ENCODE results near the gene MT1E. TPM values are rescaled to one million over a fixed set of nuclear protein-coding genes. Genes with fewer than 3 reads are reported as not detected.
"Not testable (repeated sequence)": the region's sequence is repeated elsewhere in the genome, so short reads cannot be mapped to it uniquely, and the experiment has no call there.

The MT1E gene
- total RNA-seq, 1 donor from 2014 or later, result not detected

DNA sequence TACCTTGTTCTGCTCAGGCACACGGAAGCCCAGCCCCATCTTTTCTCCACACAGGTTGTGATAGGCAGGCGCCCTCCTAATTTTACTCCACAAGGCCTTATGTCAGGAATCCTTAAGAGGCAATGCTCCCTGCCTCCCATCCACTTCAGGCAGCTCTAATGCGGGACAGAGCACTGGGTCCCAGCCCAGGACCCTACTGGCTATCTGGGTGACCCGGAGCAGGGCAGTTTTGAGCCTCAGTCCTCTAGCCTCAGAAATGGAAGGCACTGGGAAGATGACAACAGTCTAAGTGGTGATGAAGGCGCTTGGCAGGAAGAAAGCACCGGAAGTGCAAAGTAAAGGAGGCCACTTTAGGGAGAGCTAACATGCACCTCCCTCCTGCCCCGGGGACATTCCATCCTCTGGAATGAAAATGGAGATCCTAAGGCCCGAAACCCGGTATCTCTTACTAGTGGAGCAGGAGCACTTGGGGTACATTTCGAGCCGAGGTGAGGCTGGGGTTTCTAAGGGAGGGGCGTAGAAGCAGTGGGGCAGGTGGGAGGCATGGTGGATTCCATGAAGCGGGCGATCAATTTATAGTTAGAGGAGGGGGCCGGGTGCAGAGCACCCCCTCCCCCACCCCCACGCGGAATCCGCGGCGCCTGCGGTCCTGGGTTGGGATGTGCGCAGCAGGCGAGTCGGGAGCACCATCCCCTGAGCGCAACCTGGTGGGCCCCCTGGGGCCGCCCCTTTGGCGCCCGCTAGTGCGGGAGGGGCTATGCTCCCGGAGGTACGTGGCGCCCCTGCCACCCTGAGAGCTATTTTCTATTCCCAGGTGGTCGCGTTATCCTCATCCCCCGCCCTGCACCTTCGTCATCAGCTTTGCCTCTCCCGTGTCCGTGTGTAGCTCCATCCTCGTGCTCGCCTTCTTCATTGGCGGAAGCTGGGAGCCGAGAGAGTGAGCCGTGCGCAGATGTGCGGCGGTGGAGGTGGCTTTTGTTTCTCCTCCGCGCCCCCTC lies 37.1 kb downstream of the MT1E start:
- Mint-ChIP-seq H3K27ac (ENCODE audit: unreplicated experiment) (no peak overlapping the region), H3K4me1 (ENCODE audit: low read depth, unreplicated experiment) (no peaks in the 10 kb centered on the region), H3K36me3 (ENCODE audit: unreplicated experiment) (peaks cover 3% of the 10 kb centered on the region), H3K9me3 (ENCODE audit: unreplicated experiment) (peaks cover 7% of the 10 kb centered on the region), H3K27me3 (ENCODE audit: unreplicated experiment) (peaks cover 36% of the 10 kb centered on the region), H3K4me3 (ENCODE audit: unreplicated experiment) (peak overlapping the region; percentile 82)
- TF ChIP-seq, protein P1, sequence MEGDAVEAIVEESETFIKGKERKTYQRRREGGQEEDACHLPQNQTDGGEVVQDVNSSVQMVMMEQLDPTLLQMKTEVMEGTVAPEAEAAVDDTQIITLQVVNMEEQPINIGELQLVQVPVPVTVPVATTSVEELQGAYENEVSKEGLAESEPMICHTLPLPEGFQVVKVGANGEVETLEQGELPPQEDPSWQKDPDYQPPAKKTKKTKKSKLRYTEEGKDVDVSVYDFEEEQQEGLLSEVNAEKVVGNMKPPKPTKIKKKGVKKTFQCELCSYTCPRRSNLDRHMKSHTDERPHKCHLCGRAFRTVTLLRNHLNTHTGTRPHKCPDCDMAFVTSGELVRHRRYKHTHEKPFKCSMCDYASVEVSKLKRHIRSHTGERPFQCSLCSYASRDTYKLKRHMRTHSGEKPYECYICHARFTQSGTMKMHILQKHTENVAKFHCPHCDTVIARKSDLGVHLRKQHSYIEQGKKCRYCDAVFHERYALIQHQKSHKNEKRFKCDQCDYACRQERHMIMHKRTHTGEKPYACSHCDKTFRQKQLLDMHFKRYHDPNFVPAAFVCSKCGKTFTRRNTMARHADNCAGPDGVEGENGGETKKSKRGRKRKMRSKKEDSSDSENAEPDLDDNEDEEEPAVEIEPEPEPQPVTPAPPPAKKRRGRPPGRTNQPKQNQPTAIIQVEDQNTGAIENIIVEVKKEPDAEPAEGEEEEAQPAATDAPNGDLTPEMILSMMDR (IDR thresholded peaks at IDR 0.05; ENCODE audit: partially characterized antibody, unreplicated experiment), result no peak
- no peak for DNase-seq

DNA sequence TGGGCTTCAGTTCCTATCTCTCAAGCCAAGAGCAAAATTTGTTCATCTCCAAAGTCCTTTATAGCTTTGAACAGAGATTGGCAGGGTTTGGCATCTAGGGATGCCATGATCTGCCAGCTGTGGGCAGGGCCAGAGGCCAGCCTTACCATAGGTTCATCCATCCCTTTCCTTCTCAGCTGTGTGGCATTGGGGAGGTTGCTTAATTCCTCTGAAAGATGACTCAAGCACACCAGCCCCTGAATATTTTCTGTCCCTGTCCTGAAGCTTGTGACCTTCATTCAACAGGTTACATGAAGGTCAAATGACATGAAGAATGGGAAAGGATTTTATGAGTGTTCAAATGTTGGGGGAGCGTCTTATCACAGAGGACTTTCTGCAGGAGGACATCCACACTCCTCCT lies 38.9 kb downstream of the MT1E start:
- H3K27ac Mint-ChIP-seq (ENCODE audit: unreplicated experiment), result no peak overlapping the region
- H3K36me3 Mint-ChIP-seq (ENCODE audit: unreplicated experiment), result peaks cover 3% of the 10 kb centered on the region
- TF ChIP-seq, protein P1 (IDR thresholded peaks at IDR 0.05; ENCODE audit: partially characterized antibody, unreplicated experiment), result no peak
- no peaks in the 10 kb centered on the region for H3K4me1 Mint-ChIP-seq (ENCODE audit: low read depth, unreplicated experiment)
- peaks cover 37% of the 10 kb centered on the region for H3K27me3 Mint-ChIP-seq (ENCODE audit: unreplicated experiment)
- H3K9me3 Mint-ChIP-seq (ENCODE audit: unreplicated experiment), result peaks cover 4% of the 10 kb centered on the region
- no peak for DNase-seq
- H3K4me3 Mint-ChIP-seq (ENCODE audit: unreplicated experiment), result no peak overlapping the region

DNA sequence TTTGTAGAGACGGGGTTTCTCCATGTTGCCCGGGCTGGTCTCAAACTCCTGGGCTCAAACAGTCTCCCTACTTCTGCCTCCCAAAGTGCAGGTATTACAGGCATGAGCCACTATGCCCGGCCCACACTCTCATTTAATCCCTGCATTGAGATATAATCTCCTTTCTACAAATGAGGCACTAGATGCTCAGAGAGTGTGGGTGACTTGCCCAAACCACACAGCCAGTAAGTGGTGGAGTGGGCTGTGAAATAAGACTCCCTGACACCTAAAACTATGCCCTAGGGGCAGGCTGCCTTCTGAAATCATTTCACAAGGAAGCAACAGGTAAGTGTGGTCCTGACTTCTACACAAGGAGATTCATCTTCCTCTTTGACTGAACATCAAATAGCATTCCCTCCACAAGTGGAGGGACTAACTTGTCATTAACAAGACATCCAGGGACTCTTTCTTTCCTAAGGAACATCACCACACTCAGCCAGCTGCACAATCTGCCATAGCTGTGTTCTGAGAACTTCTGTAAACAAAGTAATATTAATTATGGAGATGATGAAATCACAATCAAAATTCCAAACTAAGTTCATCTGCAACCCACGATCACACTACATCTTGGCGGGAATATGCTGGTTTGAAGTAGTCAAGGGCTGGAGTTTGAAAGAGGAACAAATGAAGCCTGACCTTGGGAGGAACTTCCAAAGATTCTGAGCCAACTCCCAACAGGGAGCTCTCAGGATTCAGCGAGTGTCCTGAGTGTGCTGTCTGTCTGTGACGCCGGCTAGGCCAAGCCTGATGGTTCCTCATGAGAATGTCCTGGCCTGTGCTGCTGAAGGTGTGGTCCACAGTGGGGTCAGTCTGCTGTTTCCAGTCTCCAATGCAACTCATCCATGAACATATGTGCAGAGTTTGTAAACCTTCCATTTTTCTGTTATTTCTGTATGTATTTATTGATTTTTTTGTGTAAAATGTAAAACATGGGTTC lies 40.0 kb downstream of the MT1E start:
- H3K27me3 Mint-ChIP-seq (ENCODE audit: unreplicated experiment), result peaks cover 33% of the 10 kb centered on the region
- not testable (repeated sequence) for H3K9me3 Mint-ChIP-seq (ENCODE audit: unreplicated experiment); H3K27ac Mint-ChIP-seq (ENCODE audit: unreplicated experiment); DNase-seq; H3K36me3 Mint-ChIP-seq (ENCODE audit: unreplicated experiment); H3K4me1 Mint-ChIP-seq (ENCODE audit: low read depth, unreplicated experiment); H3K4me3 Mint-ChIP-seq (ENCODE audit: unreplicated experiment)

DNA sequence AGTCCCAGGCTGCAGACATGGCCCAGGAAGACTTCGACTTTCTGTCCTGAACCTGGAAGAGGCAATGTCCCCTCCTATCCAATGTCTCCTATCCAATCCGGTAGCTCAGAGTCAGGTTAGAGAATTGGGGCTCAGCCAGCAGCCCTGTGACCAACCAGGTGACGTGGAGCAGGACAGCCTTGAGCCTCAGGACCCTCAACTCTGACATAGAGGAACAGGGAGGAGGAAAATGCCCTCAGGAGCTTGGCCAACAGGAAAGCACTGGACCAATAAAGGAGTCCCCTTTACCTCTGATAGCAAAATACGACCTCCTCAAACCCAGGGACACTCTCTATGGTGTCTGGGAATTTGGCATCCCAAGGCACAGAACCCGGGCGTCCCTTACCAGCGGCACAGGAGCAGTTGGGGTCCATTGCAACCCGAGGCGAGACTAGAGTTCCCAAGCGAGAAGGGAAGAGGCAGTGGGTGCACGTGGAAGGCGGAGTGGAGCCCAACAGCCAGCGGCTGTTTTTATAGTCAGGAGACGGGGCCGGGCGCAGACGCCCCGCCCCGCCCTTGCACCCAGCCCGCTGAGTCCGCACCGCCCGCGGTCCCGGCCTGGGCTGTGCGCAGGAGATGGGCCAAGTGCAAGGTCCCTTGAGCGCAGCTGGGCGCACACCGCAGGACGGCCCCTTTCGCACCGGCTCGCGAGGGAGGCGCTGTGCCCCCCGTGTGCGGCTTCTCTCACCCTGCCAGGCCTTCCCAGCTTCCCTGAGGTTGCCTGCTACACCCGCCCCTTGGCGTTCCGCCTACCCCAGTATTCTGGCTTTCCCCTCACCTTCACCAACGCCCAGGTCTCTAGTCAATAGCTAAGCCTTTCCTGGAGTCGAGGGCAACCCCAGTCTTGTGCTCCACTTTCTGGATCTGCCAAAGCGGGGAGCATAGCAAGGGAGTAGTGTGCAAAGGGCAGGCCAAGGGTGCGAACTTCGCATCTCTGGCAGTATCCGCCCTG lies 42.3 kb downstream of the MT1E start, which contains the start of gene MT1G:
MT1G (minus strand) TSS at position 485 of the 991 bp plus-strand sequence; CDS start at position 413, 72 bp downstream.
- Mint-ChIP-seq H3K27ac (ENCODE audit: unreplicated experiment) (no peak within 1 kb of the TSS), H3K36me3 (ENCODE audit: unreplicated experiment) (no peaks in the 10 kb centered on the region), H3K4me1 (ENCODE audit: low read depth, unreplicated experiment) (no peaks in the 10 kb centered on the region), H3K9me3 (ENCODE audit: unreplicated experiment) (peaks cover 2% of the 10 kb centered on the region), H3K27me3 (ENCODE audit: unreplicated experiment) (peaks cover 42% of the 10 kb centered on the region), H3K4me3 (ENCODE audit: unreplicated experiment) (peak within 1 kb of the TSS; percentile 69)
- no peak for DNase-seq
- TF ChIP-seq, protein P1 (IDR thresholded peaks at IDR 0.05; ENCODE audit: partially characterized antibody, unreplicated experiment), result no peak

Data from glutamatergic neuron (in vitro differentiated cells).